ENCODE measurements around the gene ACRBP. TPM values are rescaled to one million over a fixed set of nuclear protein-coding genes. Genes with fewer than 3 reads are reported as not detected.
A peak's percentile ranks its signal among the peaks of the same experiment; 100 is the strongest.

ACRBP gene
- 1 to 10 TPM; 5.1 to 9.1 TPM for total RNA-seq

DNA sequence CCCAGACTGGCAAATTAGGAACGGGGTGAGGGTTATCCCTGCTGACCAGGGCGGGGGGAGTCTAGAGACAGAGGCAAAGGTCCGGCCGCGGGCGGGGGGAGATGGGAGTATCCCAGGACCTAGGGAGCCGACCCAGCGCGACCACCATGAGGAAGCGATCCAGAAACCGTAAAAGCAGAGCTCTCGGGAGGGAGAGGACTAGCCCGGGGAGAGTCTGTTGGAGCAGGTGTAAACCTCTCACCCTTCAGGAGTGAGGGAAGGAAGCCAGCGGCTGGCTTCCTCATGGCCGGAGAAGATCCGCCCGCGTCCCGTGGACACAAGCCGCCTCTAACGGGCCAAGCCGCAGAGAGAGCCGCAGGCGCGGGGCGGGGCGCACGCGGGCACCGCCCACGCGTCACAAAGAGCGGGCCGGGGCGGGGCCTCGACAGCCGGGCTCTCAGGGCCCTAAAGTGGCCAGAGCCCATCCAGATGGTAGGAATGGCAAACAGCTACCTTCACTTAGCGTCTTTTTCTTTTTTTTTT is at the start of gene ACRBP:
ACRBP (minus strand) TSS at position 350 of the 522 bp plus-strand sequence; CDS start at position 284, 66 bp downstream.
- TF ChIP-seq, protein P1, sequence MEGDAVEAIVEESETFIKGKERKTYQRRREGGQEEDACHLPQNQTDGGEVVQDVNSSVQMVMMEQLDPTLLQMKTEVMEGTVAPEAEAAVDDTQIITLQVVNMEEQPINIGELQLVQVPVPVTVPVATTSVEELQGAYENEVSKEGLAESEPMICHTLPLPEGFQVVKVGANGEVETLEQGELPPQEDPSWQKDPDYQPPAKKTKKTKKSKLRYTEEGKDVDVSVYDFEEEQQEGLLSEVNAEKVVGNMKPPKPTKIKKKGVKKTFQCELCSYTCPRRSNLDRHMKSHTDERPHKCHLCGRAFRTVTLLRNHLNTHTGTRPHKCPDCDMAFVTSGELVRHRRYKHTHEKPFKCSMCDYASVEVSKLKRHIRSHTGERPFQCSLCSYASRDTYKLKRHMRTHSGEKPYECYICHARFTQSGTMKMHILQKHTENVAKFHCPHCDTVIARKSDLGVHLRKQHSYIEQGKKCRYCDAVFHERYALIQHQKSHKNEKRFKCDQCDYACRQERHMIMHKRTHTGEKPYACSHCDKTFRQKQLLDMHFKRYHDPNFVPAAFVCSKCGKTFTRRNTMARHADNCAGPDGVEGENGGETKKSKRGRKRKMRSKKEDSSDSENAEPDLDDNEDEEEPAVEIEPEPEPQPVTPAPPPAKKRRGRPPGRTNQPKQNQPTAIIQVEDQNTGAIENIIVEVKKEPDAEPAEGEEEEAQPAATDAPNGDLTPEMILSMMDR (IDR thresholded peaks at IDR 0.05): no peak
- Histone ChIP-seq H3K4me1 (ENCODE audit: control insufficient read depth in 1 of 2, low read depth in 2 of 2) (peaks cover 0 to 7% of the 10 kb centered on the region in 2 donors), H3K27ac (peak within 1 kb of the TSS in 1 of 2 donors; percentile 24), H3K4me3 (peak within 1 kb of the TSS; percentile 74), H3K36me3 (peaks cover 27% of the 10 kb centered on the region), H3K27me3 (replicated peaks; ENCODE audit: insufficient read depth) (no peaks in the 10 kb centered on the region), H3K9me3 (no peaks in the 10 kb centered on the region)
- no peak for DNase-seq (ENCODE audit: low spot score)
- ATAC-seq (ENCODE audit: insufficient number of reproducible peaks, low FRiP score, low read depth): peak; percentile 53

DNA sequence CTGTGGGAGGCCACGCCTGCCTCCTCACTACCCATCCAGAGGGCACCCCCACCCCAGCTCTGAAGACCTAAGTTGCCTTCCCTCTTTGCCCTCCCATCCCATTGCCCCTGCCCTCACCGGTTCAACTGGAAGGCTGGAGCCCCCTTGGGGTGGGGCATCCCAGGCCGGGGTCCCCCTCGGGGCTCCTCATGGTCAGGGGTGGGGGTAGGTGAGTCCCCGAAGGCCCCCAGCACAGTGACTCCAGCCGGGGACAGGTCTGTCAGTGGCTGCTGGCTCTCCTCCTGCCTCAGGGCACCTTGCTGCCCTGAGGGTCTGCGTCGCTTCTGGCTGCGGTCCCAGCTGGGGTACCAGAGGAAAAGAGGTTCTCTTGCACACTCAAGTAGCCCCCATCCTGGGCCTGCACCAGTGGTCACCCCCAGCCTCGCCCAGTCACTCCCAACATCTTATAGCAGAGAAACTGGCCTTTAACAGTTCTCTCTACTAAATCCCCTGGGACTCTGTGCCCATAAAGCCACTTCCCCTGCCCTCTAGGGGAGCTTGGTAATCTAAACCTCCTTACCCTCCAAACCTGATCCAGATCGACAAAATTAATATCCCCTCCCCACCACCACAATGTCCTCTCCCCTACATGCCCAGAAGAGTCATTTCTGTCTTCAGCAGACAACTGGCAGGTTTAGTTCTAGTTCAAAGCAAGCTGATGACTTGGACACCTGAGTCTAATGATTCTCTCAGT is 48.2 kb upstream of the ACRBP start:
- no peaks in the 10 kb centered on the region for H3K27me3 ChIP-seq (replicated peaks; ENCODE audit: insufficient read depth)

DNA sequence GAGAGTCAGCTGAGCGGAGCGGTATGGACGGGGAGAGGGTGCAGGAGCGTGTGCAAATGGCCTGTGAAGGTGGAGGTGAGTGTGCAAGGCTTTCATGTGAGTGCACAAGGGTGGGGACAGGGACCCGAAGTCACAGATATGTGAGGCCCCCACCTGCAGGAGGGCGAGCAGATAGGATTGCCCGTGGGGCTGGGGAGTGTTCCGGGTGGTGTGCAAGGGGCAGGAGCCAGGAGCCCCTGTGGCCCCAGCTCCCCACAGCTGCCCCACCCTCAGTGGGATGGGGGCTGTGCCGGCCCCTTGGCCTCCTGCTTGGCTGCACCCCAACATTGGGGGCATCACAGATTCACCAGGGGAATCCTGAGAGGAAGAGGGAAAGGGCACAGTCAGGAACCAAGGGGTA is 47.5 kb upstream of the ACRBP start:
- TF ChIP-seq, protein P1 (IDR thresholded peaks at IDR 0.05): no peak
- no peak for ATAC-seq (ENCODE audit: insufficient number of reproducible peaks, low FRiP score, low read depth)
- Histone ChIP-seq H3K4me1 (ENCODE audit: control insufficient read depth in 1 of 2, low read depth in 2 of 2) (peaks cover 7 to 20% of the 10 kb centered on the region in 2 donors), H3K27ac (no peak overlapping the region), H3K9me3 (no peaks in the 10 kb centered on the region), H3K4me3 (no peak overlapping the region), H3K36me3 (no peaks in the 10 kb centered on the region), H3K27me3 (replicated peaks; ENCODE audit: insufficient read depth) (no peaks in the 10 kb centered on the region)
- DNase-seq (ENCODE audit: low spot score): no peak

More for the DNA sequence above, 48.2 kb upstream of the ACRBP start:
- no peaks in the 10 kb centered on the region for H3K9me3 ChIP-seq
- H3K36me3 ChIP-seq: no peaks in the 10 kb centered on the region
- ATAC-seq (ENCODE audit: insufficient number of reproducible peaks, low FRiP score, low read depth) (no peak), DNase-seq (ENCODE audit: low spot score) (no peak)
- H3K4me3 ChIP-seq: no peak overlapping the region
- no peak overlapping the region for H3K27ac ChIP-seq
- peaks cover 2 to 13% of the 10 kb centered on the region in 2 donors for H3K4me1 ChIP-seq (ENCODE audit: control insufficient read depth in 1 of 2, low read depth in 2 of 2)
- TF ChIP-seq, protein P1 (IDR thresholded peaks at IDR 0.05): no peak

DNA sequence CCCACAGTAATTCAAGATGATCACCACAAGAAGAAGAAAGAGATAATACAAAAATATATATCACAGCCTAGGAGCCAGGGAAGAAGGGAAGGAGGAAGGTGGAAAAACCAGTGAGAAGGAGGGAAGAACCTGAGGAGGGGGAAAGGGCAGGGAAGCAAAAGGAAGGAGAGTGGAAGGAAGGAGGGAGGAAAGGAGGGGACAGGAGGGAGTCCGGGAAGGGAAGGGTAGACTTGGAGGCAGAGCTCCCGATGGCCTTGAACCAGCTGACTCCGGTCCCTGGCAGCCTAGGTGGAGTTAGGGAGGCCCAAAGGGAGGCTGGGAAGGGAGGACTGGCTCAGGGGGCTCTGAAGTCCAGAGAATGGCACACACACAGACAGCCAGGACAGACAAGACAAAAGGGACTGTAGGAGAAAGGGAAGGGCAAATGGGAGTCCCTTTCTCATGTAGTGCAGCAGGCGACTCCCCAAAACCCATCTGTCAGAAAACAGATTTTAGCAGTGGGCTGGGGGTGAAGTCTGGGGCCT is 46.7 kb upstream of the ACRBP start:
- DNase-seq (ENCODE audit: low spot score) (no peak), ATAC-seq (ENCODE audit: insufficient number of reproducible peaks, low FRiP score, low read depth) (no peak)
- no peaks in the 10 kb centered on the region for H3K36me3 ChIP-seq
- no peaks in the 10 kb centered on the region for H3K9me3 ChIP-seq
- no peak overlapping the region for H3K27ac ChIP-seq
- H3K27me3 ChIP-seq (replicated peaks; ENCODE audit: insufficient read depth): no peaks in the 10 kb centered on the region
- no peak overlapping the region for H3K4me3 ChIP-seq
- H3K4me1 ChIP-seq (ENCODE audit: control insufficient read depth in 1 of 2, low read depth in 2 of 2): peaks cover 7 to 12% of the 10 kb centered on the region in 2 donors
- TF ChIP-seq, protein P1 (IDR thresholded peaks at IDR 0.05): no peak

DNA sequence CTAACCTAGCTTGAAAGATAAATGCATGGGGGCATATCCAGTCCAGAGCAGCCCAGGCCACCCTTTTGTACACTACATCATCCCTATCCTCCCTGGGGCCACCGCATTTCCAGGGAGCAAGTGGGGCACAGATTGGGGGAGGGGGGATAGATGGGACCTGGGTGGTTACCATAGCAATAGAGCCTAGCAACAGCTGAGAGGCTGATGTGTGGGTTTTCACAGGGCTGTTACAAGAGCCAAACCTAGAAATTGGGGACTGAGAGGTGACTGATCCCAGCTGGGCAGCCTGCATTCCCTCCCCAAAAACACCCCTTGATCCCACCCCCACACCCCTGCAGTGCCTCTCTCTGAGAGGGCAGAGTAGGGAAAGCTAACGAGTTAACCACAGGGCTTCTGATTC is 45.7 kb upstream of the ACRBP start:
- H3K27me3 ChIP-seq (replicated peaks; ENCODE audit: insufficient read depth): no peaks in the 10 kb centered on the region
- no peaks in the 10 kb centered on the region for H3K9me3 ChIP-seq
- H3K4me3 ChIP-seq: no peak overlapping the region
- DNase-seq (ENCODE audit: low spot score) (no peak), ATAC-seq (ENCODE audit: insufficient number of reproducible peaks, low FRiP score, low read depth) (no peak)
- no peaks in the 10 kb centered on the region for H3K36me3 ChIP-seq
- H3K4me1 ChIP-seq (ENCODE audit: control insufficient read depth in 1 of 2, low read depth in 2 of 2): peaks cover 11 to 19% of the 10 kb centered on the region in 2 donors
- no peak overlapping the region for H3K27ac ChIP-seq
- TF ChIP-seq, protein P1 (IDR thresholded peaks at IDR 0.05): no peak
